SK-N-MC (cell line): ENCODE results near the gene EXOC3.

Source experiments
- DNase-seq: peaks from one replicate; pipeline ENCODE4 v3.0.0-alpha.2; 2011; ENCODE audit warnings: low read depth, low spot score
- H3K27ac ChIP-seq: fragments of 200-600 bp; sonication (generic); 2 replicates; pipeline ENCODE4 v1.5.1; 2016; ENCODE audit warnings: mixed run types
- H3K36me3 ChIP-seq: fragments of 200-600 bp; sonication (generic); 2 replicates; pipeline ENCODE4 v1.6.1; 2017; ENCODE audit warnings: antibody characterized with exemption, low read length, mixed read lengths; ENCODE audit not compliant: insufficient read depth
- H3K4me3 ChIP-seq: fragments of 200-600 bp; sonication (generic); 2 replicates; pipeline ENCODE4 v1.5.1; 2016
- H3K9ac ChIP-seq: fragments of 200-600 bp; sonication (generic); 2 replicates; pipeline ENCODE4 v1.8.0; 2017; ENCODE audit warnings: mixed run types, mixed read lengths; ENCODE audit not compliant: insufficient read length
- H3K9me3 ChIP-seq: fragments of 200-600 bp; sonication (generic); 2 replicates; pipeline ENCODE4 v1.6.1; 2017; ENCODE audit warnings: low read depth, mild to moderate bottlenecking, antibody characterized with exemption, low read length, moderate library complexity, mixed read lengths
- EZH2 ChIP-seq: fragments of 200-600 bp; sonication (generic); IDR thresholded peaks from one replicate; pipeline ENCODE4 v1.6.1; 2017; ENCODE audit warnings: antibody characterized with exemption
- FOXP2 ChIP-seq: optimal IDR thresholded peaks from 2 replicates; pipeline ENCODE3; 2011; ENCODE audit warnings: mild to moderate bottlenecking, moderate library complexity; ENCODE audit not compliant: insufficient read depth; ENCODE audit errors: extremely low read length, control extremely low read depth
- POLR2AphosphoS5 ChIP-seq: IDR thresholded peaks from 2 replicates; pipeline ENCODE4 v1.6.1; 2012; ENCODE audit warnings: mild to moderate bottlenecking, low read depth, low read length, borderline replicate concordance

The EXOC3 gene

GRCh38 chr5:427415-428087 is 15.4 kb upstream of the EXOC3 start:
- DNase-seq: no peak
- H3K9ac ChIP-seq: no peak overlapping the region
- no peak overlapping the region for H3K4me3 ChIP-seq
- no peaks in the 10 kb centered on the region for H3K9me3 ChIP-seq
- H3K36me3 ChIP-seq: peaks cover 34% of the 10 kb centered on the region; the same call in 1 of the 2 replicates
- no peak overlapping the region for H3K27ac ChIP-seq
- TF ChIP-seq EZH2: no peak
- no peak for TF ChIP-seq POLR2AphosphoS5
- no peak for TF ChIP-seq FOXP2

- Histone ChIP-seq H3K36me3 (peaks cover 34% of the 10 kb centered on the region; the same call in 1 of the 2 replicates), H3K27ac (no peak overlapping the region), H3K9ac (no peak overlapping the region), H3K9me3 (no peaks in the 10 kb centered on the region), H3K4me3 (no peak overlapping the region)
- TF ChIP-seq EZH2 (no peak), FOXP2 (no peak), POLR2AphosphoS5 (no peak)
- DNase-seq: no peak
These were observed 14.8 kb upstream of the EXOC3 start for GRCh38 chr5:428219-428618.

GRCh38 chr5:428754-429452 is 14.1 kb upstream of the EXOC3 start:
- no peak for TF ChIP-seq FOXP2
- TF ChIP-seq EZH2: no peak
- no peak for TF ChIP-seq POLR2AphosphoS5
- no peak overlapping the region for H3K4me3 ChIP-seq
- DNase-seq: no peak
- H3K36me3 ChIP-seq: peaks cover 34% of the 10 kb centered on the region; the same call in 1 of the 2 replicates
- H3K9ac ChIP-seq: no peak overlapping the region
- peak overlapping the region; percentile 70; the same call in 1 of the 2 replicates for H3K27ac ChIP-seq
- no peaks in the 10 kb centered on the region for H3K9me3 ChIP-seq

GRCh38 chr5:429453-430188 is 13.4 kb upstream of the EXOC3 start:
- Histone ChIP-seq H3K4me3 (no peak overlapping the region), H3K36me3 (peaks cover 34% of the 10 kb centered on the region; the same call in 1 of the 2 replicates), H3K27ac (peak overlapping the region; percentile 70; the same call in 1 of the 2 replicates), H3K9me3 (no peaks in the 10 kb centered on the region), H3K9ac (no peak overlapping the region)
- TF ChIP-seq POLR2AphosphoS5: no peak
- TF ChIP-seq FOXP2: no peak
- no peak for TF ChIP-seq EZH2
- DNase-seq: no peak

GRCh38 chr5:430214-430925 is 12.6 kb upstream of the EXOC3 start:
- TF ChIP-seq POLR2AphosphoS5 (no peak), EZH2 (no peak), FOXP2 (no peak)
- Histone ChIP-seq H3K9me3 (no peaks in the 10 kb centered on the region), H3K36me3 (peaks cover 34% of the 10 kb centered on the region; the same call in 1 of the 2 replicates), H3K4me3 (no peak overlapping the region), H3K27ac (no peak overlapping the region), H3K9ac (no peak overlapping the region)
- no peak for DNase-seq

- peaks cover 34% of the 10 kb centered on the region; the same call in 1 of the 2 replicates for H3K36me3 ChIP-seq
- TF ChIP-seq EZH2: no peak
- no peak for TF ChIP-seq FOXP2
- TF ChIP-seq POLR2AphosphoS5: no peak
- H3K4me3 ChIP-seq: no peak overlapping the region
- DNase-seq: no peak
- no peak overlapping the region for H3K9ac ChIP-seq
- no peaks in the 10 kb centered on the region for H3K9me3 ChIP-seq
- no peak overlapping the region for H3K27ac ChIP-seq
These were observed 11.8 kb upstream of the EXOC3 start for GRCh38 chr5:431001-431710.

GRCh38 chr5:431711-432050 is 11.3 kb upstream of the EXOC3 start:
- peaks cover 34% of the 10 kb centered on the region; the same call in 1 of the 2 replicates for H3K36me3 ChIP-seq
- TF ChIP-seq EZH2: no peak
- TF ChIP-seq FOXP2: no peak
- TF ChIP-seq POLR2AphosphoS5: no peak
- no peak overlapping the region for H3K4me3 ChIP-seq
- no peaks in the 10 kb centered on the region for H3K9me3 ChIP-seq
- no peak overlapping the region for H3K27ac ChIP-seq
- H3K9ac ChIP-seq: no peak overlapping the region
- no peak for DNase-seq
